ENCODE data around the gene CACTIN.

The CACTIN gene

GRCh38 chr19:3623716-3624115 is 2.9 kb downstream of the CACTIN start:
- no peak for DNase-seq

- DNase-seq, result no peak
Measured at GRCh38 chr19:3622224-3622623, 4.4 kb downstream of the CACTIN start.

- DNase-seq, result no peak
Measured at GRCh38 chr19:3621689-3622088, 4.9 kb downstream of the CACTIN start.

- DNase-seq, result no peak
Measured at GRCh38 chr19:3620817-3621547, 5.6 kb downstream of the CACTIN start.

- no peak for DNase-seq
Measured at GRCh38 chr19:3620145-3620816, 6.3 kb downstream of the CACTIN start.

GRCh38 chr19:3619631-3620012 is 7.0 kb downstream of the CACTIN start:
- DNase-seq, result no peak

- no peak for DNase-seq
Measured at GRCh38 chr19:3618811-3619630, 7.6 kb downstream of the CACTIN start.

GRCh38 chr19:3618144-3618810 is 8.3 kb downstream of the CACTIN start:
- DNase-seq, result no peak

- DNase-seq, result no peak
Measured at GRCh38 chr19:3617463-3617862, 9.1 kb downstream of the CACTIN start.

GRCh38 chr19:3615524-3616135 is 11.0 kb downstream of the CACTIN start:
- DNase-seq, result no peak

GRCh38 chr19:3614858-3615505 is 11.6 kb downstream of the CACTIN start:
- no peak for DNase-seq

- no peak for DNase-seq
Measured at GRCh38 chr19:3613818-3614661, 12.6 kb downstream of the CACTIN start.

- no peak for DNase-seq
Measured at GRCh38 chr19:3612901-3613741, 13.5 kb downstream of the CACTIN start.

- no peak for DNase-seq
Measured at GRCh38 chr19:3612330-3612729, 14.3 kb downstream of the CACTIN start.

GRCh38 chr19:3611841-3612240 is 14.7 kb downstream of the CACTIN start:
- DNase-seq, result no peak

- no peak for DNase-seq
Measured at GRCh38 chr19:3610745-3611717, 15.6 kb downstream of the CACTIN start.

GRCh38 chr19:3609779-3610719 is 16.5 kb downstream of the CACTIN start:
- no peak for DNase-seq

All from kidney glomerular epithelial cell (primary cell).